SU-DHL-6 (cell line): ENCODE data around the gene ZDHHC11.

Experiments used
- H2AFZ ChIP-seq: fragments of 200-600 bp; sonication (generic); 2 replicates; pipeline ENCODE4 v1.6.1; 2014; ENCODE audit warnings: low read depth, mild to moderate bottlenecking, moderate library complexity, mixed read lengths, antibody characterized with exemption, low read length; ENCODE audit not compliant: severe bottlenecking
- H3F3A ChIP-seq: fragments of 200-600 bp; shearing (Covaris generic); 2 replicates; pipeline ENCODE4 v1.6.0; 2016; ENCODE audit warnings: antibody characterized with exemption, mild to moderate bottlenecking; ENCODE audit not compliant: insufficient read depth
- H3K27ac ChIP-seq: fragments of 200-600 bp; sonication (generic); 2 replicates; pipeline ENCODE4 v1.5.1; 2016; ENCODE audit warnings: low read depth, mild to moderate bottlenecking, low read length, moderate library complexity, mixed read lengths
- H3K27me3 ChIP-seq: fragments of 200-600 bp; sonication (generic), shearing (Covaris generic); 2 replicates; pipeline ENCODE4 v1.6.0; 2014; ENCODE audit warnings: mild to moderate bottlenecking, low read length
- H3K36me3 ChIP-seq: fragments of 200-600 bp; sonication (generic); 2 replicates; pipeline ENCODE4 v1.6.1; 2014; ENCODE audit warnings: mild to moderate bottlenecking, low read length, mixed read lengths
- H3K4me2 ChIP-seq: fragments of 300-600, 200-600 bp; shearing (Covaris generic), sonication (generic); 2 replicates; pipeline ENCODE4 v1.6.0; 2014; ENCODE audit warnings: low read length, low read depth, mild to moderate bottlenecking; ENCODE audit not compliant: poor library complexity, severe bottlenecking
- H3K4me3 ChIP-seq: fragments of 200-600 bp; sonication (generic); 2 replicates; pipeline ENCODE4 v1.5.1; 2014; ENCODE audit warnings: antibody characterized with exemption, low read length, mild to moderate bottlenecking, mixed read lengths; ENCODE audit not compliant: insufficient read depth, poor library complexity, severe bottlenecking
- H3K79me2 ChIP-seq: fragments of 200-600 bp; sonication (generic); 2 replicates; pipeline ENCODE4 v1.6.1; 2014; ENCODE audit warnings: mild to moderate bottlenecking, low read length, moderate library complexity; ENCODE audit not compliant: insufficient read depth
- H3K9ac ChIP-seq: fragments of 200-600 bp; sonication (generic); 2 replicates; pipeline ENCODE4 v1.7.0; 2014; ENCODE audit warnings: mild to moderate bottlenecking, low read length
- H3K9me2 ChIP-seq: fragments of 200-600 bp; sonication (generic); replicated peaks from 2 replicates; pipeline ENCODE4 v1.6.1; 2014; ENCODE audit warnings: low read length; ENCODE audit not compliant: insufficient read depth
- H3K9me3 ChIP-seq: fragments of 200-600 bp; sonication (generic); 2 replicates; pipeline ENCODE4 v1.6.1; 2014; ENCODE audit warnings: low read length, mixed read lengths; ENCODE audit not compliant: insufficient read depth
- H4K20me1 ChIP-seq: fragments of 200-600 bp; sonication (generic); 2 replicates; pipeline ENCODE4 v1.6.1; 2014; ENCODE audit warnings: low read depth, mild to moderate bottlenecking, antibody characterized with exemption, low read length, moderate library complexity, mixed read lengths
- CTCF ChIP-seq: fragments of 200-600 bp; sonication (generic); IDR thresholded peaks from one replicate; pipeline ENCODE4 v1.5.1; 2017; ENCODE audit warnings: antibody characterized with exemption, mild to moderate bottlenecking, low read length, moderate library complexity; ENCODE audit not compliant: insufficient read depth, poor library complexity, severe bottlenecking
- EZH2phosphoT487 ChIP-seq: fragments of 200-600 bp; sonication (generic), shearing (Covaris generic); conservative IDR thresholded peaks from 2 replicates; pipeline ENCODE4 v1.6.1; 2018; ENCODE audit warnings: mild to moderate bottlenecking, antibody characterized with exemption, low read length, moderate library complexity, mixed read lengths

The ZDHHC11 gene

GRCh38 chr5:865771-866170 is 15.0 kb upstream of the ZDHHC11 start:
- Histone ChIP-seq H3K36me3 (peaks cover 5% of the 10 kb centered on the region; the same call in 1 of the 2 replicates), H2AFZ (no peak overlapping the region), H3K27ac (no peak overlapping the region), H3K9ac (no peak overlapping the region), H3F3A (no peaks in the 10 kb centered on the region), H3K4me2 (no peak overlapping the region), H3K79me2 (no peaks in the 10 kb centered on the region), H3K27me3 (no peaks in the 10 kb centered on the region), H3K9me3 (no peaks in the 10 kb centered on the region), H3K9me2 (no peaks in the 10 kb centered on the region), H3K4me3 (no peak overlapping the region), H4K20me1 (no peaks in the 10 kb centered on the region)
- TF ChIP-seq CTCF (no peak), EZH2phosphoT487 (no peak)

GRCh38 chr5:865168-865521 is 14.4 kb upstream of the ZDHHC11 start:
- TF ChIP-seq CTCF = no peak
- H3K9ac ChIP-seq = no peak overlapping the region
- no peaks in the 10 kb centered on the region for H4K20me1 ChIP-seq
- no peaks in the 10 kb centered on the region for H3K79me2 ChIP-seq
- no peak overlapping the region for H2AFZ ChIP-seq
- no peak overlapping the region for H3K4me2 ChIP-seq
- H3F3A ChIP-seq = 0 out of 2 replicates have a peak, but pooled peaks cover 2% of the 10 kb centered on the region
- no peaks in the 10 kb centered on the region for H3K9me3 ChIP-seq
- no peaks in the 10 kb centered on the region for H3K9me2 ChIP-seq
- peaks cover 5% of the 10 kb centered on the region; the same call in 1 of the 2 replicates for H3K36me3 ChIP-seq
- H3K27me3 ChIP-seq = no peaks in the 10 kb centered on the region
- H3K27ac ChIP-seq = no peak overlapping the region
- no peak overlapping the region for H3K4me3 ChIP-seq

GRCh38 chr5:864492-865167 is 13.8 kb upstream of the ZDHHC11 start:
- no peaks in the 10 kb centered on the region for H3K27me3 ChIP-seq
- H3F3A ChIP-seq = 0 out of 2 replicates have a peak, but pooled peaks cover 2% of the 10 kb centered on the region
- H3K36me3 ChIP-seq = peaks cover 5% of the 10 kb centered on the region; the same call in 1 of the 2 replicates
- no peaks in the 10 kb centered on the region for H3K9me3 ChIP-seq
- H3K79me2 ChIP-seq = no peaks in the 10 kb centered on the region
- H3K9me2 ChIP-seq = no peaks in the 10 kb centered on the region
- no peak for TF ChIP-seq CTCF
- TF ChIP-seq EZH2phosphoT487 = no peak
- H4K20me1 ChIP-seq = no peaks in the 10 kb centered on the region
- no peak overlapping the region for H3K27ac ChIP-seq
- no peak overlapping the region for H3K9ac ChIP-seq
- H3K4me2 ChIP-seq = no peak overlapping the region
- no peak overlapping the region for H2AFZ ChIP-seq
- no peak overlapping the region for H3K4me3 ChIP-seq
